ENCODE data around the gene HBE1.

Gene HBE1

GRCh38 chr11:5232176-5232575 is 37.6 kb downstream of the HBE1 start:
- DNase-seq: no peak

- no peak for DNase-seq
Measured at GRCh38 chr11:5231111-5231510, 38.6 kb downstream of the HBE1 start.

GRCh38 chr11:5230266-5230665 is 39.5 kb downstream of the HBE1 start:
- DNase-seq: no peak

GRCh38 chr11:5229796-5230195 is 39.9 kb downstream of the HBE1 start:
- DNase-seq: no peak

GRCh38 chr11:5229356-5229755 is 40.4 kb downstream of the HBE1 start:
- no peak for DNase-seq

GRCh38 chr11:5228124-5228523 is 41.6 kb downstream of the HBE1 start:
- DNase-seq: no peak

- DNase-seq: no peak
Measured at GRCh38 chr11:5227681-5228080, 42.1 kb downstream of the HBE1 start.

- no peak for DNase-seq
Measured at GRCh38 chr11:5226732-5227310, 42.9 kb downstream of the HBE1 start, which contains the start of gene HBB. Gene HBB (minus strand): TSS chr11:5227071. CDS start chr11:5227021, 50 bp downstream.

- DNase-seq: no peak
Measured at GRCh38 chr11:5225480-5225871, 44.3 kb downstream of the HBE1 start.

GRCh38 chr11:5224538-5225479 is 44.9 kb downstream of the HBE1 start:
- DNase-seq: no peak

- no peak for DNase-seq
Measured at GRCh38 chr11:5223686-5224085, 46.1 kb downstream of the HBE1 start.

GRCh38 chr11:5223146-5223545 is 46.6 kb downstream of the HBE1 start:
- no peak for DNase-seq

All from suppressor macrophage treated with lipopolysaccharide for 4 hours (primary cell).